Measurements from ENCODE around the gene PNMA6E. TPM values are rescaled to one million over a fixed set of nuclear protein-coding genes. Genes with fewer than 3 reads are reported as not detected.

PNMA6E gene
- total and polyA plus RNA-seq, 9 of the 15 experiments (the other 6 are each of a cell fraction or from before 2014, with no cell fraction given) = 0.03 TPM; not detected in 8

DNA sequence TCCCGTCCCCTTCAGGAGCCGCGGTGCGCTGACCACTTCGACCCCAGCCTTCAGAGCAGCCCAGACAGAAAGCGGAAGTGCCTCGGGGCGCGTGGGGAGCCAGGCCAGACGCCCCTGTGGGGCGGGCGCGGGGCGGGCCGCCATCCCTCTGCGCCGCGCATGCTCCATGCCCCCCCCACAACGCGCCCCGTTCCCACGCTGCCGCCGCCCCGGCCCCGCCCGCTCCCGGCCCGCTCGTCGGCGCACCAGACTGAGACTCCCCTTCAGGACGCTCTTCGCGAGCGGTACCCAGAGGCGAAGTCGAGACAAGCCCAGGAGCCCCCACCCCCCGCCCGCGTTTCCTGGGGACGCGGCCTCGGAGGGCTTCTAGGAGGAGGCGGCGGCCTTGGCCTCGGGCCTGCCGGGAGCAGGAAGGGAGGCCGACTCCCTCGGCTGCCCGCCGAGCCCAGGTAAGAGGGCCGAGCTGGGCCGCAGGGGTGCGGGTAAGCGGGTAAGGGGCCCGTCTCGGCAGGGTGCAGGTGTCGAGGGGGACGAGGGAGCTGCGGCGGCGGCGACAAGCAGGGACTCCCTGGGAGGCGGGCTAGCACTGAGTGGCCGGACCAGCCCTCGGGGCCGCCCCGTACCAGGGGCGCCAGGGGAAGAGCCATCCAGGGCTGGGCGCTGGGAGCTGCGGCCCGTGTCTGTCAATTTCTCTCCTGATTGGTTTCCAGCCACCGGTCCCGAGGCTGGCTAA lies 10.3 kb upstream of the PNMA6E start, which contains the start of gene ZFP92 (continued):
- TF ChIP-seq, protein P1, sequence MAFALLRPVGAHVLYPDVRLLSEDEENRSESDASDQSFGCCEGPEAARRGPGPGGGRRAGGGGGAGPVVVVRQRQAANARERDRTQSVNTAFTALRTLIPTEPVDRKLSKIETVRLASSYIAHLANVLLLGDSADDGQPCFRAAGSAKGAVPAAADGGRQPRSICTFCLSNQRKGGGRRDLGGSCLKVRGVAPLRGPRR (CRISPR knock-in tag; IDR thresholded peaks at IDR 0.05) = no peak
- TF ChIP-seq NR1H2 (CRISPR knock-in tag; IDR thresholded peaks at IDR 0.05) (no peak), FOXP1 (CRISPR knock-in tag; IDR thresholded peaks at IDR 0.05) (no peak), NCOR1 (IDR thresholded peaks at IDR 0.05) (no peak), ZNF79 (CRISPR knock-in tag; IDR thresholded peaks at IDR 0.05; ENCODE audit: low read depth) (no peak), POLR2B (IDR thresholded peaks at IDR 0.05; ENCODE audit: low read depth, partially characterized antibody) (no peak), ZC3H11A (IDR thresholded peaks at IDR 0.05; ENCODE audit: low read depth, low read length) (no peak), ZNF143 (CRISPR knock-in tag; IDR thresholded peaks at IDR 0.05) (no peak), KDM5B (IDR thresholded peaks at IDR 0.05; ENCODE audit: insufficient replicate concordance, low read depth, low read length) (no peak), STAT5B (CRISPR knock-in tag; IDR thresholded peaks at IDR 0.05) (no peak), U2AF1 (optimal IDR thresholded peaks at IDR 0.05; ENCODE audit: low read depth, low read length) (no peak), CC2D1A (IDR thresholded peaks at IDR 0.05) (no peak), BCOR (IDR thresholded peaks at IDR 0.05) (peak; percentile 91), HMG20B (CRISPR knock-in tag; IDR thresholded peaks at IDR 0.05) (no peak), MAFK (IDR thresholded peaks at IDR 0.05; ENCODE audit: low read length) (no peak), RBM25 (IDR thresholded peaks at IDR 0.05; ENCODE audit: low read depth, low read length, severe bottlenecking) (peak; percentile 94), SREBF1 (IDR thresholded peaks at IDR 0.05; ENCODE audit: borderline replicate concordance, low read depth, low read length) (no peak), LEF1 (IDR thresholded peaks at IDR 0.05) (no peak), ATF7 (IDR thresholded peaks at IDR 0.05) (no peak), HNRNPL (IDR thresholded peaks at IDR 0.05; ENCODE audit: low read depth, low read length) (no peak), YY1 (IDR thresholded peaks at IDR 0.05; ENCODE audit: borderline replicate concordance in 1 of 3, control insufficient read depth in 1 of 3, extremely low read depth in 1 of 3, insufficient read depth in 3 of 3, insufficient read length in 1 of 3, insufficient replicate concordance in 2 of 3, low read depth in 1 of 3, low read length in 2 of 3) (peak in 1 of 3 experiments; percentile 20), ZNF77 (CRISPR knock-in tag; IDR thresholded peaks at IDR 0.05) (no peak), PHF8 (IDR thresholded peaks at IDR 0.05; ENCODE audit: borderline replicate concordance, low read length) (peak; percentile 37; the same call in 1 of the 2 replicates), CHD1 (IDR thresholded peaks at IDR 0.05; ENCODE audit: low read length) (no peak)
- TF ChIP-seq, protein P2, sequence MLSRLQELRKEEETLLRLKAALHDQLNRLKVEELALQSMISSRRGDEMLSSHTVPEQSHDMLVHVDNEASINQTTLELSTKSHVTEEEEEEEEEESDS (CRISPR knock-in tag; IDR thresholded peaks at IDR 0.05) = no peak
- TF ChIP-seq, protein P3, sequence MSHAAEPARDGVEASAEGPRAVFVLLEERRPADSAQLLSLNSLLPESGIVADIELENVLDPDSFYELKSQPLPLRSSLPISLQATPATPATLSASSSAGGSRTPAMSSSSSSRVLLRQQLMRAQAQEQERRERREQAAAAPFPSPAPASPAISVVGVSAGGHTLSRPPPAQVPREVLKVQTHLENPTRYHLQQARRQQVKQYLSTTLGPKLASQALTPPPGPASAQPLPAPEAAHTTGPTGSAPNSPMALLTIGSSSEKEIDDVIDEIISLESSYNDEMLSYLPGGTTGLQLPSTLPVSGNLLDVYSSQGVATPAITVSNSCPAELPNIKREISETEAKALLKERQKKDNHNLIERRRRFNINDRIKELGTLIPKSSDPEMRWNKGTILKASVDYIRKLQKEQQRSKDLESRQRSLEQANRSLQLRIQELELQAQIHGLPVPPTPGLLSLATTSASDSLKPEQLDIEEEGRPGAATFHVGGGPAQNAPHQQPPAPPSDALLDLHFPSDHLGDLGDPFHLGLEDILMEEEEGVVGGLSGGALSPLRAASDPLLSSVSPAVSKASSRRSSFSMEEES (CRISPR knock-in tag; IDR thresholded peaks at IDR 0.05) = no peak
- TF ChIP-seq, protein P4, sequence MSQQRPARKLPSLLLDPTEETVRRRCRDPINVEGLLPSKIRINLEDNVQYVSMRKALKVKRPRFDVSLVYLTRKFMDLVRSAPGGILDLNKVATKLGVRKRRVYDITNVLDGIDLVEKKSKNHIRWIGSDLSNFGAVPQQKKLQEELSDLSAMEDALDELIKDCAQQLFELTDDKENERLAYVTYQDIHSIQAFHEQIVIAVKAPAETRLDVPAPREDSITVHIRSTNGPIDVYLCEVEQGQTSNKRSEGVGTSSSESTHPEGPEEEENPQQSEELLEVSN (IDR thresholded peaks at IDR 0.05; ENCODE audit: borderline replicate concordance in 1 of 2, extremely low read depth in 1 of 2, insufficient read depth in 1 of 2, insufficient read length in 1 of 2, low read depth in 1 of 2, low read length in 1 of 2, poor library complexity in 1 of 2, severe bottlenecking in 1 of 2) = peak; percentile 56 to 79

Data from K562 (cell line).